Lower leg skin (tissue), 3 donors: Measurements from ENCODE around the gene GIPR.

Experiments
- CTCF ChIP-seq, 3 donors: fragments of 450-650 bp; IDR thresholded peaks; one replicate each; pipeline ENCODE4 v1.5.1; 2016; ENCODE audit warnings: antibody characterized with exemption in 3 of 3, mild to moderate bottlenecking in 3 of 3, moderate library complexity in 2 of 3
- POLR2A ChIP-seq, 2 donors: fragments of 450-650 bp; IDR thresholded peaks; one replicate each; pipeline ENCODE4 v1.6.1; 2016 to 2017; ENCODE audit warnings: antibody characterized with exemption in 2 of 2, mild to moderate bottlenecking in 1 of 2, moderate library complexity in 1 of 2

GRCh38 chr19:45687599-45687998 lies 19.6 kb downstream of the GIPR start:
- TF ChIP-seq CTCF (IDR thresholded peaks at IDR 0.05) (no peak), POLR2A (IDR thresholded peaks at IDR 0.05) (no peak)
